Hematopoietic multipotent progenitor cell (in vitro differentiated cells): Measurements from ENCODE around the gene ZNF764. TPM values are rescaled to one million over a fixed set of nuclear protein-coding genes. Genes with fewer than 3 reads are reported as not detected.
"Not testable (repeated sequence)": the region's sequence is repeated elsewhere in the genome, so short reads cannot be mapped to it uniquely, and the experiment has no call there.

Experiments used
- DNase-seq, 3 donors: peaks; one replicate each; pipeline ENCODE4 v3.0.0-alpha.2; 2011 to 2015; ENCODE audit warnings: low read depth in 2 of 3, low spot score in 2 of 3
- total RNA-seq: library from RNA; depleted of rRNA; stranded (reverse); fragments of >200 nt; gene quantifications from one replicate; pipeline ENCODE4 v1.2.3, GENCODE V29; 2012

Gene ZNF764
- total RNA-seq, 1 donor, result 16.7 TPM

DNA sequence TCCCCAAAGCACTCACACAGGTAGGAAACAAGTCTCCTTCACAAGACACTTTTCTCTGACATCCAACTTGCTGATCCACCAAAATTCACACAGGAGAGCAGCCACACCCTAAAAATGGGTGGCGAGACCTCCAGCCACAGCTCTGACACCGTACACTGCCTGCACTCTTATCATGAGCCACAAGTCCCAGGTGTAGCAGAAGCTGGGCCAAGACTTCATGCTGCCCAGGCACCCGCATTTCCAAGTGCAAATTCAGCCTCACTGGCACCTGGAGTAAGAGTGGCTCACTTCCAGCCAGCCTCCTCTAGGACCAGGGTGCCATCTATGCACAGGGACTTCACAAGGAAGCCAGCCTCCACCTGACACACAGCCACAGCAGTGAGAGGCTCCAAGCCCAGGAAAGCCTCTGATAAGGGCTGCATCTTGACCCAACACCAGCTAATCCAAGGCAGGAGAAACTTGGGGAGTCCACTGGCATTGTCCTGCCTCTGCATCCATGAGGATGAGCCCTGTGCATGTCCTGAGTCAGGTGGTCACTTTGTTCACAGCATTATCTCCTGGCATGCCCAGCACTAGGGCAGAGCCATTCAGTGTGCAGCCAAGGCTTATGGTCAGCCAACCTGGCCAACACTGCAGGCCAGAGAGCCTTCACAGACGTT, 29.2 kb downstream of the ZNF764 start:
- DNase-seq, result no peak

DNA sequence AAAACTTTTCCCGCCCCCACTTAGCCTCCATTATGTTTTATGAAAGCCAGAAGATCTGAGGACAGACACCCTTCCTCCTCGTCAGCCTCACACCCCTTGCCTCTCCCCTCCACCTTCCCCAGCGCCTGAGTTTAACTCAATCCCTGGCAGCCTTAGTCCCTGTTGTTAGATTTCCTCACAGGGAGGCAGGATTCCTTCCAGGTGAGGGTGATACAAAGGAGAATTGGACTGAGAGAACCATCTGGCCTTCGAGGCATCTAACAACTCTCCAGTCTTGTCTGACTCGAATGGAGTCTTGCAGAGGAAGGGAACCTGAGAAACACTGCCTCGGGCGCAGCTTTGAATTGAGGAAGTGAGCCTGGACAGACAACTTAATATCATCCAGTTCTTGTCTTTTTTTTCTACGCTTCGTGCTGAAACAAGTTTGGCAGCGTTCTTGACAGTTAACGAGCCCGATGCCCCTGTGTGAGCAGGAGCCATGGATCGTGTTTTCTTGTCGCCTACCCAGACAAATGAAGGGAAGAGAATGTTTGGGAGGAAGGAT, 30.5 kb downstream of the ZNF764 start:
- DNase-seq, result peak in 2 of 3 donors; percentile 72 to 83

DNA sequence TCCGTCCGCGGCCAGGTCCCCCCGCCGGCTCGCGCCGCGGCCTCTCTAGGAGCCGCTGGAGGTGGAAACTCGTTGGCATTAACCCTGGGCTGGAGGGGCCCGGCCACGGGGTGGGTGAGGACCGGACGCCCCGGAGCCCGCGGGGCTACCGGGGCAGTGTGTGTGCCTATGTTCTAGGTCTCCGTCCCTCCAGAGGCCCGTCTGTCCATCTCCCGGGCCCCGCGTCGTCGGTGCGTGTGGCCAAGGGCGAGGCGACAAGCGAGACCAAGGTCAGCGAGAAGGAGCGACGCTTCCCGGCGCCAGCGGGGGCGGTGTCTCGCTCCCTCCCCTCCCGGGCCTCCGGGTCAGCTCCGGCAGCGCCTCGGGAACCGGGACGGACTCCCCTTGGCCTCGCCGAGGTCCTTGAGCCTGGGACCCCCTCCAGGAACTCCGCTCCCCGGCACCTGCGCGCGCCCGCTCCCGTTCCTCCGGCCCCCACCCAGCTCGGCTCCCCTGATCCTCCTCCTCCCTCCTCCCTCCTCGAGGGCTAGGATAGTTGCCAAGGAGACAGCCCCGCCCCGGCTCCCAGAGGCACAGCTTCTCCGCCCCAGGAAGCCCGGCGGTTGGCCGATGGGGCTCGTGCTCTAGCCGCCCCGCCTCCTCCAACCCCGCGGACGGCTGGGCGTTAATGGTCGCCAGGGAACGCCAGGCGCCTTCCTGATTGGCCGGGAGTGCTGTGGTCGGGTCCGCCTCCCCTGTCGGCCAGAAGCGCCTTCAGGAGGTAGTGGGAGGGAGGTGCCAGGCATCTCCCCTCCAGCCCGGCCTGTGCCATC, 31.1 kb downstream of the ZNF764 start:
- DNase-seq, result peak; percentile 58 to 99 (median 97)

DNA sequence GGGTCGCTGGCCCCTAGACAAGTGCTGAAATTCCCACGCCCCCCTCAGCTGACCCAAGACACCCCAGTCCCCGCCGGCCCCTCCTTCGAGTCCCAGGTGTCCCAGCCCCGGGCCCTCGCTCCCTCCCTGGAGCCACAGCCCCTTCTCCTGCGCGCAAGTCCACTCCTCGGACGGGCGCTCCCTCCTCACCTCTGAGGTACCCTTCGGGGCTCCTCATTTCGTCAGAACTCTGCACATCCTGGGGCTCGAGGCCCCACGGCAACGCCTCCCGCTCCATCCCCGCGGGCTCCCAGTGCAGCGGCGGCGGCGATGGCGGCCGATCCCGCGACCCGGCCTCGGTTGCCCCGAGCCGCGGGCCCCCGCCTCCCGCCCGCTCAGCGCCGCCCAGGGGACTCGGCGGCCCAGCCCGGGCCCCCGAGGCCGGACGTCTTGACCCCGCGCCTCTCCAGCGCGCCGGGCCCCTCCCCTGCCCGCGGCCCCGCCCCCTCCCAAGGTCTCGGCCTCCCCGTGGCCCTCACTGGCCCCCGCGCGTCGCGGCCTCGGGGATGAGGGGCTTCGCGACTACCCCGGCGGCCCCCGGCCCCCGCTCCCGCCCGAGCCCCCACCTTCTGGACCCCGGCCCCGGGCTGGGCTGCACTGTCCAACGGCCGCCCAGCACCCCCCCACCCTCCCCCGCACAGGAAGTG, 31.9 kb downstream of the ZNF764 start, which contains the start of gene ZNF768:
TSS of gene ZNF768 (minus strand) at position 430 of the 686 bp plus-strand sequence. CDS start at position 277, 153 bp downstream.
- peak in 2 of 3 donors; percentile 48 to 62 for DNase-seq

DNA sequence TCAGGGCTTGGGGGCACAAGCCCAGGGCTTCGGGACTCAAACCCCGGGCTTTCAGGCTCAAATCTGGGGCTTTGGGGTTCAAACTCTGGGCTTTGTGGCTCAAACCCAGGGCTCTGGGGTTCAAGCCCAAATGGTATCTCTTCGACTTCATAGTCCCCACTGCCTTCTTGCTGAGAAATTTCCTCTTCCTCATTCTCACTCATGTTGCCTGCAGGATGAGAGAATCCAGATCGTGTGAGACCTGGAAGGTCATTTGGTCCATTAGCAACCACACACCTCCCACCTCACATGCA, 32.4 kb downstream of the ZNF764 start:
- no peak for DNase-seq

DNA sequence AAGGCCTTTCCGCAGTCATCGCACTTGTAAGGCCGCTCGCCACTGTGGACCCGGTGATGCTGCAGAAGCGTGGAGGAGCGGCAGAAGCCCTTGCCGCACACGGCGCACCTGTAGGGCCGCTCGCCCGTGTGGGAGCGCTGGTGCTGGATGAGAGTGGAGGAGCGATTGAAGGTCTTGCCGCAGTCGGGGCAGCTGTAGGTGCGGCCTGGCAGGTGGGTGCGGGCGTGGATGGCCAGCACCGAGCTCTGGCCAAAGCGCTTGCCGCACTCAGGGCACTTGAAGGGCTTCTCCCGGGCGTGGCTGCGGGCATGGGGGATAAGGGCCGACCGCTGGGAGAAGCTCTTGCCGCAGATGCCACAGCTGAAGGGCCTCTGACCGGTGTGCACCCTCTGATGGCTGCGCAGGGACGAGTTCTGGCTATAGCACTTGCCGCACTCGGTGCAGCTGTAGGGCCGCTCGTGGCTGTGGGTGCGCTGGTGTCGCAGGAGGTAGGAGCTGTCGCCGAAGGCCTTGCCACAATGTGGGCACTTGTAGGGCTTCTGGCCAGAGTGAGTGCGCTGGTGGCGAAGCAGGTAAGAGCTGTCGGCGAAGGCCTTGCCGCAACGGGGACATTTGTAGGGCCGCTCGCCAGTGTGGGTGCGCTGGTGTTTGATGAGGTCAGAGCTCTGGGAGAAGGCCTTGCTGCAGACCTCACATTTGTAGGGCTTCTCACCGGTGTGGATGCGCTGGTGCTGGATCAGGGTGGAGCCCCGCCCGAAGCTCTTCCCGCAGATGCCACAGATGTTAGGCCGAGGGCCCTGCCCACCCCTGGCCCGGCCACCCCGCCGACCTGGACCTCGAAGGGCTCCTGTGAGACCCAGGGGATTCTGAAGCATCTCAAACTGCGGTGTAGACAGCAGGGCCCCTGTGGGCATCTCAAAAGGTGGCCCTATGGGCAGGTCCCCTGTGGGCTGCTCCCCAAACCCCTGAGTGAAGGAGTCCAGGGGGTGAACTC, 33.3 kb downstream of the ZNF764 start:
- no peak for DNase-seq

DNA sequence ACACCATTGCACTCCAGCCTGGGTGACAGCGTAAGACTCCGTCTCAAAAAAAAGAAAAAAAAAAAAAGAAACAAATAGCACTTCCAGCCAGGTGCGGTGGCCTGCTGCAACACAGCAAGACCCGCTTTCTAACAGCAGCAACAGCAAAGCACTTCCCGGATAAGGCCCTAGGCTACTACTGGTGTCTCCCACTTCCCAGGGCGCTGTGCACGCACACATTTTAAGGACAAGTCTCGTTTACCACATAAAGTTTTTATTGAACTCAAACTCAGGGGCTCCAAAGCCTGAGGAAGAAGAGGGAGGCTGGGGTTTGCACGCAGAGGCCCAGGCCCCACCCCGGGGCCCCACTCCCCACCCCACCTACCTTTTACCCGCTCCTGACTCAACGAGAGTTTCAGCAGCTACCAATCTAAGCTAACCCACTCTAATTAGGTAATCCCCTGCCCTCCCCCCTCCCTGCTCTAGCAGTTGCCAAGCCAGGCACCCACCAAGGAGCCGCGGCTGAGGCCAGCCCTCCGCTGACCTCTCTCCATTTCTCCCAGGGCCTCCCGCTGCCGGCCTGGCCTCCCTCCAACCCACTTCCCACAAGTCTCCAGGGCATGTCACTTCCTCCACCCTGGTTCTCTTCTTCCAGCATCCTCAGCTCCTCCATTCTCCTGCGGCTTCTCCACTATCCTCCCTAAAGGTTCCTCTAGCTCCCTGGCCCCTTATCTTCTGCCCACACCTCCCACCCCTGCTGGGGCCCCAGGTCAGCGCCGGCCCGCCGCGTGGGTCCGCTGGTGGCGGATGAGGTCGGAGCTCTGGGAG, 34.2 kb downstream of the ZNF764 start:
- DNase-seq, result no peak

DNA sequence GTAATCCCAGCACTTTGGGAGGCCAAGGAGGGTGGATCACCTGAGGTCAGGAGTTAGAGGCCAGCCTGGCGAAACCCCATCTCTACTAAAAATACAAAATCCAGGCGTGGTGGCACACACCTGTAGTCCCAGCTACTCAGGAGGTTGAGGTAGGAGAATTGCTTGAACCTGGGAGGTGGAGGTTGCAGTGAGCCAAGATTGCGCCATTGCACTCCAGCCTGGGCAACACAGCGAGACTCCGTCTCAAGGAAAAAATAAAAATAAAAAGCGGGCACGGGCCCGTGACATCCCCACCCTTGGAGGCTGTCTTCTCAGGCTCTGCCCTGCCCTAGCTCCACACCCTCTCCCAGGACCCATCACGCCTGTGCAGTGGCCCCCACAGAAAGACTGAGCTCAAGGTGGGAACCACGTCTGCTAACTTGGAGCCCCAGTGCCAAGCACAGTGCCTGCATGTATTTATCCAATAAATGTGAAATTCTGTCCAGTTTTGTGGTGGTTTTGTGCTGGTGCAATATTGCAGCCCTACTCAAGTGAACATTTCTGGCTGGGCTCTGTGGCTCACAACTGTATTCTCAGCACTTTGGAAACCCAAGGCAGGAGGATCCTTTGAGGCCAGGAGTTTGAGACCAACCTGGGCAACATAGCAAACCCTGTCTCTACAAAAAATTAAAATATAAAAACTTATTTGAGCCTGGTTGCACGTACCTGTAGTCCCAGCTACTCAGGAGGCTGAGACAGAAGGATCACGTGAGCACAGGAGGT, 35.3 kb downstream of the ZNF764 start:
- not testable (repeated sequence) for DNase-seq

DNA sequence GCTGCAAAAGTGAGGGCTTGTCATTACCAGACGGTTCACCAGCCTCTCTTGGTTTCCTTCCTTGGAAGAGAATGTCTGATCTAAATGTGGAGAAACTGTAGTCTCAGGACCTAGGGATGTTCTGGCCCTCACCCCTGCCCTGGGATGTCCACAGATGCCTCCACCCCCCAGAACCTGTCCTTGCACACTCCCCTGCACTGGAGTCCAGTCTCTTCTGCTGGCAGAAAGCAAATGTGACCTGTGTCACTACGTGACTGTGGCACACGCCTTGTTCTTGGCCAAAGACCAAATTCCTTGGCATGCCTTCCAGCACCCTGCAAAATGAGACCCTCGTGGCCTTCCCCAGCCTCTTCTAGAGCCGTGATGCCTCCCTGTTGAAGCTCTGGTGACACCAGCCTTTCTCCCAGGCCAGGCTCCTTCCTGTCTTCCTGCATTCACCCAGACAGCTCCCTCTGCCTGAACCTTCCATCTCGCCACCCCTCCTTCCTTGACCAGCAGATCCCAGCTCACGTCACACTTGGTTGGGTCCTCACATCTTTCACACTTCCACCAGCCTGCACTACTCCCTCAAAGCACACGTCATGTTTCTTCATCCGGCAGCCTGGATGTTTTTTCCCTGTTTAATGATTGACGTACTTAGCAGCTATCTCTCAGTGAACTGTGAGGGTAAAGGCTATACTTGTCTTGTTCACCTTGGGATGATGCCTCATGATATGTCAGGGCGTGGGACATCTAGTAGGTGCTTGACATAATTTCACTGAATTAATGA, 36.1 kb downstream of the ZNF764 start:
- DNase-seq, result no peak

DNA sequence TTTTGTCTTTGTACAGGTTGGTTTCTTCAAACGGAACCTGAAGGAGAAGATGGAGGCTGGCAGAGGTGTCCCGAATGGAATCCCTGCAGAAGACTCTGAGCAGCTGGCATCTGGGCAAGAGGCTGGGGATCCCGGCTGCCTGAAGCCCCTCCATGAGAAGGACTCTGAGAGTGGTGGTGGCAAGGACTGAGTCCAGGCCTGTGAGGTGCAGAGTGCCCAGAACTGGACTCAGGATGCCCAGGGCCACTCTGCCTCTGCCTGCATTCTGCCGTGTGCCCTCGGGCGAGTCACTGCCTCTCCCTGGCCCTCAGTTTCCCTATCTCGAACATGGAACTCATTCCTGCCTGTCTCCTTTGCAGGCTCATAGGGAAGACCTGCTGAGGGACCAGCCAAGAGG, 36.7 kb downstream of the ZNF764 start:
- DNase-seq, result no peak

DNA sequence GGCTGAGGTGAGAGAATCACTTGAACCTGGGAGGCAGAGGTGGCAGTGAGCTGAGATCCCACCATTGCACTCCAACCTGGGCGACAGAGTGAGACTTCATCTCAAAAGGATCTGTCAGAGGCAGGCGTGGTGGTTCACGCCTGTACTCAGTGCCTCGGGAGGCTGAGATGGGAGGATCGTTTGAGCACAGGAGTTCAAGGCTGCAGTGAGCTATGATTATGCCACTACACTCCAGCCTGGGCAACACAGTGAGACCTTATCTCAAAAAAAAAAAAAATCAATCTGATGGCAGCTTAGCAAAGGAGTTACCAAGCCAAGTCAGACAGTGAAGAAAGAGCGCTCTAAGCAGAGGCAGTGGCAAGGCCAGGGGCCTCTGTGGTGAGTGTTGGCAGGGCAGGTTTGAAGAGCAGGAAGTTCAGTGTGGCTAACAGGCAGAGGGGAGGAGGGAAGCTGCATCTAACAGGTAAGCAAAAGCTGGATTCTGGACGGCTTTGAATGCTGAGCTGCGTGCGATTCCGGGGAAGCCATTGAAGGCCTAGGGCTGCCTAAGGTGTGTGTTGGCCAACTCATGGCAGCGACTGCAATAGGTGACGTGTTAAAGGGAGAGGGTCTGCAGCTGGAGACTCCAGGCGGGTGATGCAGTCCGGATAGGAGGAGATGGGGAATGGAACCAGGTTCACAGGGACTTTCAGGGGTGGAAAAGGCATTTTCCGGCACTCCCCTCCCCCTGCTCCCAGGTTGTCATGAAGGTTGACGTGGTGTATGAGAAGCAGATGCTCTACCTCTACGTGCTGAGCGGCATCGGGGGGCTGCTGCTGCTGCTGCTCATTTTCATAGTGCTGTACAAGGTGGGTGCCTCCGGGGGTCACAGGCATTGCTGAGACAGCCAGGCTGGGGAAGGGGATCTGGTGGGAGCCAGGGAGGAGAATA, 38.8 kb downstream of the ZNF764 start:
- DNase-seq, result no peak

DNA sequence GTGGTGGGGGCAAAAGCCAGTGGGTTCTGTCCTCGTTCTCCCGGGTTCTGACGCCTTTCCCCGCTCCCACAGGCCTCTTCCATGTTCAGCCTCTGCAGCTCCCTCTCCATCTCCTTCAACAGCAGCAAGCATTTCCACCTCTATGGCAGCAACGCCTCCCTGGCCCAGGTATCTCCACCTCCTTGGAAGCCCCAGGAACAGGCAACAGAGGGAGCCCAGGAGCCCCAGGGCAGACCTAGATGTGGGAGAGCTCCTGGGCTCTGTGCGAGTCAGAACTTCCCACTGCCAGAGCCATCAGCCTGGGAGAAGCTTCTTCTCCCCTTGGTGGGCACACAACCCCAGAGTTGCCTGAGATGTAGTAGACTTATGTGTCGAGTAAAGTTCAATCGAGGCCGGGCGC, 39.6 kb downstream of the ZNF764 start:
- DNase-seq, result no peak

DNA sequence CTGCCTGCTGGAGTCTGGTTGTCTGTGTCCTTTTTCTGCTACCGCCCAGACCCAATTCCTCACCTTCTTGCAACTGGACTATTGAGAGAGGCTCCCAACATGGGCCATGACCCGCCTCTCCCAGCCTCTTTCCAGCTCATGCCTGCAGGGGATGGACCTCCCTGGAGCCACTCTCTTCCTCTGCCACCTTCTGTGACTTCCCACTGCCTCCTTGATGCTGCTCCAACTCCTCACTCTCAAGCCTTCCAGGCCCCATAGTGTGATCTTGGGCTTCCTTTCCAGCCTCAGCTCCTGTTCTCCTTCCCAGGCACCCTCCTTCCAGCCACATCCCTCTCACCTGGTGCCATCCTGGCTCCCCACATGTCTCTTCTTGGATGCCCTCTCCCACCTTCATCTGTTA, 42.9 kb downstream of the ZNF764 start:
- no peak for DNase-seq

DNA sequence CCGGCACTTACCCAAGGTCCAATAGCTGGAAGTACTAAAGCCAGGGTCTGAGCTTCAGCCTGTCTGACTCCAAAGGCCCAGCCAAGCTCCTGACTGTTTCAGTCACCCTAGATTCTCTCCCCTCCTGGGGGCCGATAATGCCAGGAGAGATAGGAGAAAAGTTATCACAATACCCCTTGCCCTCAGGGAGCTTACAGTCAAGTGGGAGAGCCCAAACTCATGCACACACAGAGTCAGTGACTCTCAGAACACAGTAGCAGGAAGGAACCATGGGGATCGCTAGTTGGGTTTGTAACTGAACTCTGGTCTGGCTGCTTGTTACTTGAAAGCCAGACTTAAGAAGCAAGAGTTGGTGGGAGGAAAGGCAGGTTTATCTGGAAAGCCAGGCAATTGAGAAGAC, 46.7 kb downstream of the ZNF764 start:
- no peak for DNase-seq

DNA sequence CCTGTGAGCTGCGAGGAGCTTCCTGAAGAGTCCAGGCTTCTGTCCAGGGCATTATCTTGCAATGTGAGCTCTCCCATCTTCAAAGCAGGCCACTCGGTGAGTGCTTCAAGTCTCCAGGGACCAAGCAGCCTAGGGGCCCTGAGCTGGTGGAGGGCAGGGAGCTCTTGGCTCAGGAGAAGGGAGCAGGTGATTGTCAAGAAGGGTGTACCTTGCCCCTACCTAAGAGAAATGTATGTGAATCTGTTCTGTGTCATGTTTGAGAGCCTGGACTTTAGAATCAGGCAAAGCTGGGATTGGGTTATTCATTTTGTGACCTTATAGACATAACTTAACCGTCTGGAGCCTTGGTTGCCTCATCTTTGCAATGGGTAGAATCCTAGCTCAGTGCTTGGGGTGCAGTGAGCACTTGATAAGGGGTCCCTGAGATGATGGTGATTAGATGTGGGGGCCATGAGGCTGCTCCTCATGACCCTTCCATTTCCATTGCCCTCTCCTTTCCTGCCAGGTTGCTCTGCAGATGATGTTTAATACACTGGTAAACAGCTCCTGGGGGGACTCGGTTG, 47.7 kb downstream of the ZNF764 start:
- no peak for DNase-seq

DNA sequence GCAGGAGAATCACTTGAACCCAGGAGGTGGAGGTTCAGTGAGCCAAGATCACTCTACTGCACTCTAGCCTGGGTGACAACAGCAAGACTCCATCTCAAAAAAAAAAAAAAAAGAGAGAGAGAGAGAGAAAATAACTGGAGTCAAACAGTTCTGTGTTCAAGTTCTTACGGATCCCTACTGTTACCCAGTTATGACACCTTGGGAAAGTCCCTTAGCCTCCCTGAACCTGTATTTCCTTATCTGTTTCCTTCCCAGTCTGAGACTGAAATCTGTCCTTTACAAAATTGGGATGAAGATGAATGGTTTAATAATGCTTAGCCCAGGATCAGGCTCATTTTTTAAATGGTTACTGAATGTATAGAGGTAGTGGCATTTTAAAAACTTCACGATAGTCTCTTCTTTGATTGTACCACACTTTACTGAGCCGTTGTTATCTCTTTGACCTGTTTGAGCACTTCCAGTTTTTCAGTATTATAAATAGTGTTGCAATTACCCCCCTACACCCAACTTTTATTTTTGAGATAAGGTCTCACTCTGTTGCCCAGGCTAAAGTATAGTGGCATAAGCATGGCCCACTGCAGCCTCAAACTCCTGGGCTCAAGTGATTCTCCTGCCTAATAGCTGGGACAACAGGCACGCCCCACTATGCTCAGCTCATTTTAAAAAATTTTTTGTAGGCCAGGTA, 49.0 kb downstream of the ZNF764 start:
- DNase-seq, result no peak
